Calu3 (cell line): ENCODE measurements around the gene MOCOS. TPM values are rescaled to one million over a fixed set of nuclear protein-coding genes. Genes with fewer than 3 reads are reported as not detected.

Experiments used
- BruUV-seq: library from RNA; stranded (reverse); fragments of 400-500 nt; replicated peaks from 2 replicates; lab custom pipeline; 2021; lab: Mats Ljungman, UMichigan
- CTCF ChIA-PET: fragments of 300-600 bp; sonication (Branson Sonifier 250); formaldehyde crosslinking; loops from one replicate; lab custom pipeline; 2022; ENCODE audit warnings: antibody characterized with exemption; lab: Charles Lee
- DNase-seq: peaks from one replicate; pipeline ENCODE4 v3.0.0; 2022
- H3K27ac Mint-ChIP-seq: one replicate; pipeline ENCODE4 v1.8.0; 2022; ENCODE audit warnings: mixed read lengths; ENCODE audit not compliant: unreplicated experiment
- H3K27me3 Mint-ChIP-seq: one replicate; pipeline ENCODE4 v1.8.0; 2022; ENCODE audit warnings: mixed read lengths; ENCODE audit not compliant: unreplicated experiment
- H3K36me3 Mint-ChIP-seq: one replicate; pipeline ENCODE4 v1.8.0; 2022; ENCODE audit warnings: mild to moderate bottlenecking, moderate library complexity, mixed read lengths; ENCODE audit not compliant: insufficient read depth, unreplicated experiment
- H3K4me1 Mint-ChIP-seq: one replicate; pipeline ENCODE4 v1.8.0; 2022; ENCODE audit warnings: mild to moderate bottlenecking, low read depth, mixed read lengths; ENCODE audit not compliant: unreplicated experiment
- H3K4me3 Mint-ChIP-seq: one replicate; pipeline ENCODE4 v1.8.0; 2022; ENCODE audit warnings: mild to moderate bottlenecking, low read depth, moderate library complexity, mixed read lengths; ENCODE audit not compliant: unreplicated experiment
- H3K9me3 Mint-ChIP-seq: one replicate; pipeline ENCODE4 v1.8.0; 2022; ENCODE audit warnings: low read depth, mixed read lengths; ENCODE audit not compliant: unreplicated experiment
- intact Hi-C: fragments of 100-400 bp; cut with micrococcal nuclease; formaldehyde crosslinking; loops from one replicate; pipeline ENCODE4 v1.10.0; 2022; ENCODE audit not compliant: unreplicated experiment
- total RNA-seq: library from RNA; stranded (reverse); gene quantifications from 2 replicates; pipeline ENCODE4 v1.2.3, GENCODE V29; 2022
- TF ChIP-seq, protein P1 (sequence below): fragments of 200-600 bp; IDR thresholded peaks from one replicate; pipeline ENCODE4 v1.8.0; 2022; ENCODE audit warnings: antibody characterized with exemption; ENCODE audit not compliant: unreplicated experiment

MOCOS gene
- total RNA-seq, 1 experiment from 2014 or later = 24.5 TPM

DNA sequence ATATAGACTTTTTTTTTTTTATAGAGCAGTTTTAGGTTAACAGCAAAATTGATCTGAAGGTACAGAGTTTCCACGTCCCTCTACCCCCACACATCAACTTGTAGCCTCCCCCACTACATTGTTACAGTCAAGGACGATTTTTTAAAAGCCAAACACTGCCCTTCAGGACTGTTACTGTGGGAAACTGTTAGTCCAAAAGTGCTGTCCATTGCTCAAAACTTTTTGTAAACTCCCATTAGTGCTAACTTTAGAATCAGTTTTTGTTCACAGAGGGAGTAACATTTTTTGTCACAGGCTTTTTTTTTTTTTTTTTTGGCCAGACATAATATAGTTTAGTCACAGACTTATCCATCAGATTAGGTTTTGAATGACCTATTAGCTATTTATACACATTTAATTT, 33.5 kb upstream of the MOCOS start:
- no peaks in the 10 kb centered on the region for H3K4me1 Mint-ChIP-seq
- no peaks in the 10 kb centered on the region for H3K9me3 Mint-ChIP-seq
- intact Hi-C loops = no loop called here
- CTCF ChIA-PET = no interaction called here
- no peaks in the 10 kb centered on the region for H3K27me3 Mint-ChIP-seq
- no peak for DNase-seq
- no TSS peak for BruUV-seq
- TF ChIP-seq, protein P1, sequence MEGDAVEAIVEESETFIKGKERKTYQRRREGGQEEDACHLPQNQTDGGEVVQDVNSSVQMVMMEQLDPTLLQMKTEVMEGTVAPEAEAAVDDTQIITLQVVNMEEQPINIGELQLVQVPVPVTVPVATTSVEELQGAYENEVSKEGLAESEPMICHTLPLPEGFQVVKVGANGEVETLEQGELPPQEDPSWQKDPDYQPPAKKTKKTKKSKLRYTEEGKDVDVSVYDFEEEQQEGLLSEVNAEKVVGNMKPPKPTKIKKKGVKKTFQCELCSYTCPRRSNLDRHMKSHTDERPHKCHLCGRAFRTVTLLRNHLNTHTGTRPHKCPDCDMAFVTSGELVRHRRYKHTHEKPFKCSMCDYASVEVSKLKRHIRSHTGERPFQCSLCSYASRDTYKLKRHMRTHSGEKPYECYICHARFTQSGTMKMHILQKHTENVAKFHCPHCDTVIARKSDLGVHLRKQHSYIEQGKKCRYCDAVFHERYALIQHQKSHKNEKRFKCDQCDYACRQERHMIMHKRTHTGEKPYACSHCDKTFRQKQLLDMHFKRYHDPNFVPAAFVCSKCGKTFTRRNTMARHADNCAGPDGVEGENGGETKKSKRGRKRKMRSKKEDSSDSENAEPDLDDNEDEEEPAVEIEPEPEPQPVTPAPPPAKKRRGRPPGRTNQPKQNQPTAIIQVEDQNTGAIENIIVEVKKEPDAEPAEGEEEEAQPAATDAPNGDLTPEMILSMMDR = no peak
- H3K27ac Mint-ChIP-seq = no peak overlapping the region
- peaks cover 31% of the 10 kb centered on the region for H3K36me3 Mint-ChIP-seq
- H3K4me3 Mint-ChIP-seq = no peak overlapping the region

DNA sequence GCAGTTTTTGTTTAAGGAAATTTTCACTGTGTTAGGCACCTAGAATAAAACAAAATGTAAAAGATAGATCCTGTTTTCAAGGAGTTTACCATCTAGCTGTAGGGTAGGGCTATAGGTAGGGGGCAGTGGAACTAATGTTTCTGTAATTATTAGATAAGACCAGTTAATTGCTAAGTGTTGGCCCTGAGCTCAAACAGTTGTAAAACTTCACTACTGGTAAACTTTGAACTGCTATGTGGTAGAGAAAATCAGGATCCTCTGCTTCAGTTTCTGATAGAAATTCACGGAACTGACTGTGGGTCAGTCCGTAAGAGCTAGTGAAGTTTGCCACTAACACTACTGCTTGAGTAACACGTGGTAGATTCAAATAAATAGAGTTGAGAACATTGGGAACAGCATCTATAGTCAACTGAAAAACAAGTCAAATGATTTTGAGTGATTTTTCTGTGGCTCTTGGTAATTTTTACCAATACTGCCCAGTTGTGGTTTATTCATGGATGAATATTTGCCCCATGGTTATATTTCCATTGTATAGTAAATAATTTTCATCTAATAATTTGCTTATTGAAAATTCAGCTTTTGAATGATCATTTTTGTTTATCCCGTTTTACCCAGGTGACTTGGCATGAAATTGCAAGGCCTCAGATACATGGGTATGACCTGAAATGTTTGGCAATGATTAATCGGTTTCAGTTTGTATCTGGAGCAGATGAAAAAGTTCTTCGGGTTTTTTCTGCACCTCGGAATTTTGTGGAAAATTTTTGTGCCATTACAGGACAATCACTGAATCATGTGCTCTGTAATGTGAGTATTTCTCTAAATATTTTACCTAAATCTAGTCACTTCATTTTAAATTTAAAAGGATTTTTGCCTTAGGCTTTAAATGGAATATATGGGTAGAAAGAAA, 31.2 kb upstream of the MOCOS start:
- CTCF ChIA-PET = interaction anchor here (0.5 to 0.6 kb wide), 2 partner anchors 141 to 626 kb away, joined by 3 read pairs; no protein-coding TSS in a partner anchor
- Mint-ChIP-seq H3K27ac (no peak overlapping the region), H3K9me3 (no peaks in the 10 kb centered on the region), H3K4me1 (no peaks in the 10 kb centered on the region), H3K4me3 (no peak overlapping the region), H3K27me3 (no peaks in the 10 kb centered on the region), H3K36me3 (peaks cover 25% of the 10 kb centered on the region)
- TF ChIP-seq, protein P1 = no peak
- intact Hi-C loops = no loop called here
- BruUV-seq = no TSS peak
- no peak for DNase-seq

DNA sequence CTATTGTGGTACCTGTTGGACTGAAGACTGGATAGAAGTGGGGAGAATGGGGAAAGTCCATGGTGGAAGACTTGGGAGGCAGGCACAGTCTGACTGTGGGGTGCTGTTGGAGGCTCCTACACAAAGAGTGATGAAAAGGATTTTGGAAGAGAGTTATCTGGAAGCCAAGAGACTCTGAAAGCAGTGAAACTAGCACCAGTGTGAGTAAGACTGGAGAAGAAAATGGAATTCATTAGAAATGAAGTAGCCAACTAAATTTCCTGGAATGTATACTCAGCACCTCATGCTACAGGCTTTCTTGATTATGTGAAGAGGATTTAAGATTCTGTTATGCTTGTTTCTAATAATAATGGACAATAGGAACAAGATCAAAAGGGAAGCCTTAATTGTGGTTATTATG, 29.9 kb upstream of the MOCOS start:
- intact Hi-C loops = no loop called here
- no TSS peak for BruUV-seq
- no peaks in the 10 kb centered on the region for H3K9me3 Mint-ChIP-seq
- CTCF ChIA-PET = no interaction called here
- no peak overlapping the region for H3K4me3 Mint-ChIP-seq
- H3K27me3 Mint-ChIP-seq = no peaks in the 10 kb centered on the region
- DNase-seq = no peak
- no peaks in the 10 kb centered on the region for H3K4me1 Mint-ChIP-seq
- TF ChIP-seq, protein P1 = no peak
- H3K36me3 Mint-ChIP-seq = peaks cover 16% of the 10 kb centered on the region
- H3K27ac Mint-ChIP-seq = no peak overlapping the region

DNA sequence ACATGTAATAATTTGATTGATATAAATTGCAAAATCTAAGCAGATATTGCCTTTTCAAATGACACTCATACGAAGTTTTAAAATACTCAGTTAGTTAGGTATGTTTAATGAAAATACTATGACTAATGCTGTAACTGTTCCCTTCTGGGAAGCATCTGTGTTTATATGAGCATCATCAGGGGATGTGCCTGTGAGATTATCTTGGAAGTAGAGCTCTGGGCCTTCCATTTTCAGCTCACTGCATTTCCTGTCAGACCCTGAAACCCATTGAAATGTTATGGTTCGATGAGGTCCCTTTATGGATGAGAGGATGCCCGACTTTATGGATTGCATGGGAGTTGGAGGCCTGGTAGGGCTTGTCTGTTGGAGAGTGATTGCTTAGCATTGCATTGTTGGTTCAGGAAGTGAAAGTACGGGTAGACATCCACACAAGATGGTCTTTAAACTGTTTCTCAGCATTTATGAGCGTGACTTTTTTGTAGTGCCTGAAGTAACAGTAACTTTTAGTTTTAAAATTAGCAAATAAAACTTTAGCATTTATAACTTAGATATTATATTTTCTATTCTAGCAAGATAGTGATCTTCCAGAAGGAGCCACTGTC, 28.9 kb upstream of the MOCOS start:
- TF ChIP-seq, protein P1 = no peak
- Mint-ChIP-seq H3K36me3 (peaks cover 13% of the 10 kb centered on the region), H3K27ac (no peak overlapping the region), H3K27me3 (no peaks in the 10 kb centered on the region), H3K9me3 (no peaks in the 10 kb centered on the region), H3K4me3 (no peak overlapping the region), H3K4me1 (no peaks in the 10 kb centered on the region)
- no TSS peak for BruUV-seq
- DNase-seq = no peak
- intact Hi-C loops = no loop called here
- CTCF ChIA-PET = interaction anchor here (0.6 kb wide), 1 partner anchor 86 kb away, joined by 5 read pairs; no protein-coding TSS in a partner anchor
